Chondrocyte (in vitro differentiated cells): ENCODE data around the gene LILRA5. TPM values are rescaled to one million over a fixed set of nuclear protein-coding genes. Genes with fewer than 3 reads are reported as not detected.
A peak's percentile ranks its signal among the peaks of the same experiment; 100 is the strongest.
"Not testable (repeated sequence)": the region's sequence is repeated elsewhere in the genome, so short reads cannot be mapped to it uniquely, and the experiment has no call there.

Experiments used
- DNase-seq: peaks from one replicate; pipeline ENCODE4 v3.0.0; 2021; ENCODE audit warnings: mixed read lengths, low spot score
- H3K27ac Mint-ChIP-seq: one replicate; pipeline ENCODE4 v1.8.0; 2021; ENCODE audit warnings: mild to moderate bottlenecking, moderate library complexity, mixed read lengths; ENCODE audit not compliant: unreplicated experiment
- H3K27me3 Mint-ChIP-seq: 2 replicates; pipeline ENCODE4 v1.8.0; 2021; ENCODE audit warnings: low read depth, mixed read lengths
- H3K36me3 Mint-ChIP-seq: 2 replicates; pipeline ENCODE4 v1.8.0; 2021; ENCODE audit warnings: low read depth, mixed read lengths
- H3K4me1 Mint-ChIP-seq: 2 replicates; pipeline ENCODE4 v1.8.0; 2021; ENCODE audit warnings: low read depth, mild to moderate bottlenecking, mixed read lengths
- H3K4me3 Mint-ChIP-seq: one replicate; pipeline ENCODE4 v1.8.0; 2021; ENCODE audit warnings: mild to moderate bottlenecking, moderate library complexity, mixed read lengths; ENCODE audit not compliant: unreplicated experiment
- H3K9me3 Mint-ChIP-seq: 2 replicates; pipeline ENCODE4 v1.8.0; 2021; ENCODE audit warnings: low read depth, mixed read lengths
- CTCF ChIP-seq: fragments of 200-600 bp; sonication (generic); IDR thresholded peaks from 2 replicates; pipeline ENCODE4 v1.5.0; 2021; ENCODE audit warnings: antibody characterized with exemption, mild to moderate bottlenecking, moderate library complexity
- total RNA-seq: library from RNA; stranded (reverse); gene quantifications from 3 replicates; pipeline ENCODE4 v1.2.1, GENCODE V29; 2021

The LILRA5 gene
- total RNA-seq, 1 donor from 2014 or later: not detected

GRCh38 chr19:54333586-54334298 is 20.8 kb upstream of the LILRA5 start:
- no peak for DNase-seq
- no peaks in the 10 kb centered on the region for H3K9me3 Mint-ChIP-seq
- no peak overlapping the region for H3K27ac Mint-ChIP-seq
- no peak for TF ChIP-seq CTCF
- no peak overlapping the region for H3K4me3 Mint-ChIP-seq
- H3K27me3 Mint-ChIP-seq: peaks cover 12% of the 10 kb centered on the region
- no peaks in the 10 kb centered on the region for H3K4me1 Mint-ChIP-seq
- H3K36me3 Mint-ChIP-seq: no peaks in the 10 kb centered on the region

GRCh38 chr19:54332149-54332548 is 19.2 kb upstream of the LILRA5 start:
- H3K4me1 Mint-ChIP-seq: no peaks in the 10 kb centered on the region
- DNase-seq: no peak
- TF ChIP-seq CTCF: no peak
- H3K27ac Mint-ChIP-seq: no peak overlapping the region
- peaks cover 8% of the 10 kb centered on the region for H3K27me3 Mint-ChIP-seq
- H3K4me3 Mint-ChIP-seq: no peak overlapping the region
- H3K36me3 Mint-ChIP-seq: no peaks in the 10 kb centered on the region
- no peaks in the 10 kb centered on the region for H3K9me3 Mint-ChIP-seq

- Mint-ChIP-seq H3K27me3 (peaks cover 8% of the 10 kb centered on the region), H3K36me3 (no peaks in the 10 kb centered on the region), H3K9me3 (no peaks in the 10 kb centered on the region), H3K27ac (no peak overlapping the region), H3K4me1 (no peaks in the 10 kb centered on the region), H3K4me3 (no peak overlapping the region)
- peak; percentile 54 for DNase-seq
- TF ChIP-seq CTCF: no peak
Measured at GRCh38 chr19:54331626-54332025, 18.7 kb upstream of the LILRA5 start.

GRCh38 chr19:54329476-54330165 is 16.7 kb upstream of the LILRA5 start:
- Mint-ChIP-seq H3K27ac (no peak overlapping the region), H3K27me3 (peaks cover 8% of the 10 kb centered on the region), H3K9me3 (no peaks in the 10 kb centered on the region), H3K4me3 (no peak overlapping the region), H3K4me1 (no peaks in the 10 kb centered on the region), H3K36me3 (no peaks in the 10 kb centered on the region)
- peak; percentile 26 for DNase-seq
- no peak for TF ChIP-seq CTCF

GRCh38 chr19:54328781-54329180 is 15.8 kb upstream of the LILRA5 start:
- H3K9me3 Mint-ChIP-seq: not testable (repeated sequence)

More at GRCh38 chr19:54328781-54329180, 15.8 kb upstream of the LILRA5 start:
- not testable (repeated sequence) for DNase-seq, H3K27me3 Mint-ChIP-seq, H3K4me1 Mint-ChIP-seq, H3K27ac Mint-ChIP-seq, H3K36me3 Mint-ChIP-seq, H3K4me3 Mint-ChIP-seq
